HG02588 (cell line): ENCODE data around the gene SSUH2.
"Not testable (repeated sequence)": the region's sequence is repeated elsewhere in the genome, so short reads cannot be mapped to it uniquely, and the experiment has no call there.

Source experiments
- ATAC-seq: cut with Tn5 transposase; IDR thresholded peaks from one replicate; pipeline ENCODE4 v1.9.1; 2021; ENCODE audit warnings: mild to moderate bottlenecking, moderate library complexity; ENCODE audit not compliant: unreplicated experiment

SSUH2 gene

DNA sequence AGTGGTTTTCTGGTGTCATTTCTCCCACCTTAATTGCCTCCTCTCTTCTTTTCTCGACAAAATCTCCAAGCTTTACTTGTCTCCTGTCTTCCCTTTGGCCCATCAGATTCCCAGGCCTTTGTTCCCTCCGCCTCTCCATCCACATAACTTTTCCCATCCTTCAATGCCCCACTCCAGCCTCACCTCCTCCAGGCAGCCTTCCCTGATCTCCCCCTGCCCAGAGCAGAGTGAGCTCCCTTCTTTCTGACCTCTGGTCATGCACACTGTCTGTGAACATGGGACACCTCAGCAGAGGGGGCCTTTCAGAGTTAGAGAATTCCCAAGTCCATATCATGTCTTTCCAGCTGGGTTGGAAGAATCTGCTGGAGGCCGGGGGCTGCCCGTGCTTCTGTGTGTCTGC, 14.6 kb upstream of the SSUH2 start:
- no peak for ATAC-seq

DNA sequence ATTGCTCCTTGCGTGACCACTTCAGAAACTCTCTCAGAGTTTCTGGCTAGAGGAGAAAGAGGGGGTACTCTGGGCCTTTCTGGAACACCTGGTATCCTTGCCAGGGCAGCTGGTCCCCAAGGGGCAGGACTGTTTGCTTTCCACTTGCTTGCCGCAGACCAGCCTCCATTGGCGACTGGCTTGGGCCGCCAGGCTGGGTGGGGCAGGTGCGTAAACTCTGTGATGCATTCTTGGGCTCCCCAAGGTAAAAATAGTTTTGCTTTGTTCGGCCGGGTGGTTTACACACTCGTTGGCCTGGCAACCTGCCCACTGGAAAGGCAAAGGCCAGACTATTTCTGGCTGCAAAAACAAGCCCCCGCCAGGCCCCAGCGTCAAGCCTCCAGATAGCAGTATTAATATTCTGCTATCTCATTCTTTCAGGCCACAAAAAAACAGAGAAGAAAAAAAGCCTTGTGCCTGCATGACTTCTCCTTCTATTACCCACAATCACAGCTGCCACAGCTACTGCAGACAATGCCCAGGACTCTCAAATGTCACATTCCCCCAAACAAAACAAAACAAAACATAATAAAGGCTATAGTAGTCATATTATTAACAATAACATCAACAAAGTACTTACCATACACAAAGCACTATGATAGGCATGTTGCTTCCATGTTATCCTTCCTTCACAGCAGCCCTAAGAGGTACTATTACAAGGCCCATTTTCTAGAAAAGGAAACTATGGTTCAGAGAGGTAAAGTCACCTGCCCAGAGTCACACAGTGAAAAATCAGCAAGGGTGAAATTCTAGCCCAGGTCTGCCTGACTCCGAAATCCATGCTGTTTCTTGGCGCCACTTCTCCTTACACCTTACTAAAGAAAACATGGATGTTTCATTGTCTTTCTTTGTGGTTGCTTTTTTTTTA, 14.0 kb upstream of the SSUH2 start:
- peak; percentile 82 for ATAC-seq

DNA sequence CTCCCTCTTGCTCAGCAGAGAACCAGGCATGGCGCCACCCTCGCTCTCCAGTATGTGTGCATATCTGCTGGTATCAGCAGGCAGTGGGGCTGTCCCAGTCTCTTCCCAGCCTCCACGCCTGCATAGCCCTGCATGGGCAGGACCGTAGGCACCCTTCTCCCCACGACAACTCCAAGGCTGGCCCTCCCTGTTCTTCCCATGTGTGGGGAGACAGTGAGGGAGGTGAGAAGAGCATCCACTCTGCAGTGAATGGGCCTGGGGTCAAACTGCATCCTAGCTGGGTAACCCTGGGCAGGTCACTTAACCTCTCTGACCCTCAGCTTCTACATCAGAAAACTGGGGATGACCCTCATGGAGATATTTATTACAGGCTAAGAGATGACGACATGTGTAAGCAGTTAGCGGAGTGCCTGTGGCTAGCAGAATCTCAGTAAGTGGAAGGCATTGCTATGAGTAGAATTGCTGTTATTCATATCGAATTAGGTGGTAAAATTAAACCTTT, 13.3 kb upstream of the SSUH2 start:
- ATAC-seq: peak; percentile 37

DNA sequence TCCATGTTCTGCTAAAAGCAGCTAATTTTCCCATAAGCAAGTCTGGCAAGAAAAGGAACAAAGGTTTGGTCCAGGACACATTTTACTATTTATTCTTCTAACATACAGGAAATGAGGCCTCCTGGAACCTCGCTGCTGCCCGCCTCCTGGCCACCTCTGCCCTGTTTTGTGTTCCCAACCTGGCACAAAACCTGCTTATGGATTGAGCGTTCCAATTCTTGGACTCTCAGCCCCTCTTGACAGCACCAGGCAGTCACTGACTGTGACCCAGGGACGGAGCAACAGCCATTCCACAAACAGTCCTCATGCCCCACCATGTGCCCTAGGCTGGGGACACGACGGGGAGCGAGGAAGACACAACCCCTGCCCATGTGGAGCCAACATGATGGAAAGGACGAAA, 11.6 kb upstream of the SSUH2 start:
- ATAC-seq: no peak

DNA sequence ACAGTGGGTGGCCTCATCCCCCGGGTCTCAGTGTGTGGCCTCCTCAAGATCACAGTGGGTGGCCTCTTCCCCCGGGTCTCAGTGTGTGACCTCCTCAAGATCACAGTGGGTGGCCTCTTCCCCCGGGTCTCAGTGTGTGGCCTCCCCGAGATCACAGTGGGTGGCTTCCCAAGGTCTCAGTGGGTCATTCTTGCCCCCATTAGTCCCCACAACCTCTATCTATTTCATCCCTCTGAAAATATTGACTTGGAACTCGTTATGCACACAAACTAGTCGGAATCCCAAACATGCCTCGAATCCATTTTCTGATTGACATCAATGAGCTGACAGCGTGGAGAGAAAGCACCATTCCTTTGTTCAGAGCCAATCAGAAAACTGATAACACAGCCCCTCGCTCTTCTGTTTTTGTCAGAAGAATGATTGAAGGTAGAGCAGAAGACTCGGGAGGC, 10.8 kb upstream of the SSUH2 start:
- no peak for ATAC-seq

DNA sequence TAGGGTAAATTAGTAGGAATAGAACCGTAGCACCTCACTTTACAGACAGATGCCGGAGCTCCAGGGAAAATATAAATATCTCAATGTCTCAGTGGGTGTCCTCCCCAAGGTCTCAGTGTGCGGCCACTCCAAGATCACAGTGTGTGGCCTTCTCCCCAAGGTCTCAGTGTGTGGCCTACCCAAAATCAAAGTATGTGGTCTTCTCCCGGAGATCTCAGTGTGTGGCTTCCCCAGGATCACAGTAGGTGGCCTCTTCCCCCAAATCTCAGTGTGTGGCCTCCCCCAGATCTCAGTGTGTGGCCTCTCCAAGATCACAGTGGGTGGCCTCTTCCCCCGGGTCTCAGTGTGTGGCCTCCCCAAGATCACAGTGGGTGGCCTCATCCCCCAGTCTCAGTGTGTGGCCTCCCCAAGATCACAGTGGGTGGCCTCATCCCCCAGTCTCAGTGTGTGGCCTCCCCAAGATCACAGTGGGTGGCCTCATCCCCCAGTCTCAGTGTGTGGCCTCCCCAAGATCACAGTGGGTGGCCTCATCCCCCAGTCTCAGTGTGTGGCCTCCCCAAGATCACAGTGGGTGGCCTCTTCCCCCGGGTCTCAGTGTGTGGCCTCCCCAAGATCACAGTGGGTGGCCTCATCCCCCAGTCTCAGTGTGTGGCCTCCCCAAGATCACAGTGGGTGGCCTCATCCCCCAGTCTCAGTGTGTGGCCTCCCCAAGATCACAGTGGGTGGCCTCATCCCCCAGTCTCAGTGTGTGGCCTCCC, 10.2 kb upstream of the SSUH2 start:
- not testable (repeated sequence) for ATAC-seq

DNA sequence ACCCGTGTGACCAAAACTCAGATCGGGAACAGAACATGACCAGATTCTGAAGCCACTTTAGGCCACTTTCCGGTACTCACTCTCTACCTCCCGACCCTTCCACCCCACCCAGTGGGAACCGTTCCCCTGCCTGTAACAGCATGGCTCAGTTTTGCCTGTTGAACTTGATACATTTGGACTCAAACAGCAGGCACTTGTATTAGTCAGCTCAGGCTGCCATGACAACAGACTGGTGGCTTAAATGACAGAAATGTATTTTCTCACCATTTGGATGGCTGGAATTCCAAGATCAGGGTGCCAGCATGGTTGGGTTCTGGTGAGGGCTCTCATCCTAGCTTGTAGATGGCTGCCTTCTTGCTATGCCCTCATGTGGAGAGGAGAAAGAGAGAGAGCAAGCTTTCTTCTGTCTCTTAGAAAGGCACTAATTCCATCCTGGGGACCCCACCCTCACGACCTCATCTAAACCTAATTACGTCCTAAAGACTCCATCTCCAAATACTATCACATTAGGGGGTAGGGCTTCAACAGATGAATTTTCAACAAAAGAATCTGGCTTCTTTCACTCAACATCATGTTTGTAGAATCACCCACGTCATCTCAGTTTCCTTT, 9.3 kb upstream of the SSUH2 start:
- ATAC-seq: no peak

DNA sequence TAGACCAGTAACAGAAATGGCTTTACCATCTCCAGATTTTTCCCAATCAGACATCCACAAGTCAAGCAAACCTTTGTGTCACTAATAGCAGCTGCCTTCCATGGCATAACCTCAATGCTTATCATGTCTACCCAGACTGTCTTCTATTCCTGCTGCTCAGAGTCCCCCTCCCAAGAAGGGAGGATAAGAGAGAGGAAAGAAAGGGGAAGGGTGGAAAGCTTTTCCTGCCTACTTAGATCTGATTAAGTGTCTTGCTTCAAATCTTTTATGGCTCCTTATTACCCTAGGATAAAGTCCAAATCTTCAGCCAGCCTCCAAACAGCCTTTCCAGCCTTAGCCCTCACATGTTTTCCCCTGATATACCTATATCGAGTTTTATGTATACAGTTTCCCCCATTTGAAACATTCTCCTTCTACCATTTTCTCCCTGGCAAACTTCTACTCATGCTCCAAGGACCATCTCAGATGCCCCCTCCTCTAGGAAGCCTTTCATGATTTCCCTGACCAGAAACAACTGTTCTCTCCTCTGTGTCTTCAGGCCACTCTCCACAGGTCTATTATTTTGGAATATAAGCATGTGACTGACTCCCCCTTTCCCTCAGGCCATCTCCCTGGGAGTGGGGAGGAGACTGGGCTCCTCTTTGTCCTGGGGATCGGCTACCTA, 7.9 kb upstream of the SSUH2 start:
- no peak for ATAC-seq

DNA sequence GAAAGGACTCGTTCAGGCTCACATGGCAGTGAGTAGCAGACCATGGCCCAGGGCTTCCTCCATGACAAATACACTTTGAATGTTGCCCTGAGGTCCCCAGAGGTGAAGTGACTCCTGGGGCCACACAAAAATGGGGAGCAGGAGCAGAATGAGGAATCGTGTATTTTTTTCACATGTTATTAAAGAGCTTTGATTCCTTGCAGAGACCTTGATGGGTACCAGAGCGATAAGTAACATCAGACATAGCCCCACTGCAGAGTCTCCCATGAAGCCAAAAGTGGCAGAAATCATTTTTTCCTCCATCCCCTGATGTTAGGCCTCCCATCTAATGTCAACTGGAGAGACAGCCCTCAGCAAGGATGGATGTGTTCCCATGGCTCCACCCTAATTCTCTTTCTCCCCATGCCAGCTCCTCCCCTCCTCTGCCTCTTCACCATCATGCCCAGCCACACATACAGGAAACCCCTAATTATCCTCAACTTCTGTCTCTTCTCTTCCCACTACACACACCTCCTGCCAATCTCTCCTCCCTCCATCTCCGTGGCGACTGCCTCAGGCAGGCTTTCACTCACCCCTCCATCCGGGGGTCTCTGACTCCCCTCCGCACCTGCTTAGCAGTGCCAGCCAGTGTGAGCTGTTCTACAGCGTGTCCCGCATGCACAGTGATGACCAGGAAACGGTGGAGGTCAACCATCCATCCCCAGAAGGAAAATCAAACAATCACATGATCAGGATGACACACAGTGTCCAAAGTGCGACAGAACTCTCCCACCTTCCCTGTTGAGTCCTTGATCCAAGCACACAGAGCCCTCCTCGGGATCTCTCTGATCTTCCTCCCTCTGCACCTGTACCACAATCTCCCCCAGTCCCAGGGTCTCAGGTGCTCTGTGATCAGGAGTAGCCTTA, 7.1 kb upstream of the SSUH2 start:
- no peak for ATAC-seq

DNA sequence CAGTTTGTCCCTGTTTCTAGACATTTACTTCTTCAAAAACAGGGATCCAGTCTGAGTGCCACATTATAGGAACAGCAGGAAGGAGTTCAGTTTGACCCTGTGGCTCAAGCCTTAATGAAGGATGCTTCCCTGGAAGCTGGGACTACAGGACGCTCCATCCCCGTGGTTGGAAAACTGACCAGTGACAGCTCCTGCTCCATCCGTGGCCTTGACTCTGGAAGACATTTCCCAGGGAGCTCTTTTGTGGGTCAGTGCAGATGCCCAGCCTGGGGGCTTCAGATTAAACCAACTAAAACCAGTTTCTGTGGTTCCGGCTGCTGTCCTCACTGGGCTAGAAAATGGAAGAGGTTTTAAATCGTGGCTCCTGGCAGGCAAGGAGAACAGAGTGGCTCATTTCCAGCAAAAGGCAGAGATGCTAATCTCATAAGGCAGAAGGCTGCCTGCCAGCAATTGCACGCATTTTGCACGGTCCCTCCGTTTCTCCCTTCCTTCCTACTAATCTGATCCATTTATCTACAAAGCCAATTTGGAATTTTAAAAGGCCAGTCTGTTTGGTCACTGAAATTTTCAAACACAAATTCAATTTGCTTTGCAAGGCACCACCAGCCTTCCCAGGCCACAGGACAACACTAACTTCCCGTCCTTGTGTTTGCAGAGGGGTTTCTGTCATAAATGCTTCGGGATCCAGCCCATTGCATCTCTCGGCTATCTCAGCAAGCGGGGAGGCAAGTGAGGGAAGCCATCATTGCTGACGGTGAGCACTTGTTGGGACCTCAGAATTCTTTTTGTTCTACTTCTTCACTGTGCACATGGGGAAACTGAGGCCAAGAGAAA, 6.2 kb upstream of the SSUH2 start:
- no peak for ATAC-seq

DNA sequence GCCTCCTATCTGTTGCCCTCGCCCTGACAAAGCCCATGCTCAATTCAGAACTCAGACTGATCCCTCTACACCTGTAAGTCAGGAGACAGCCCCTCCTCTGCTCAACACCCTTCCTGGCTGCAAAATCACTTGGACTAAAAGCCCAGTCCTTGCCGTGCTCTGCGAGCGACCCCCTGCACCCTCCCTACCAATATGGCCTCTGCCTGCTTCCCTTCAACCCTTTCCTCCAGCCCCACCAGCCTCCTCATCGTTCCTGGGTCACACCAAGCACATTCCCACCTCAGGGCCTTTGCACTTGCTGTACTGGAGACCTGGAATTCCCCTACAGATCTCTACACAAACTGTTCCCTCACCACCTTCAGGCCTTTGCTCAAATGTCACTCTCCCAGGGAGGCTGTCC, 5.2 kb upstream of the SSUH2 start:
- ATAC-seq: no peak

DNA sequence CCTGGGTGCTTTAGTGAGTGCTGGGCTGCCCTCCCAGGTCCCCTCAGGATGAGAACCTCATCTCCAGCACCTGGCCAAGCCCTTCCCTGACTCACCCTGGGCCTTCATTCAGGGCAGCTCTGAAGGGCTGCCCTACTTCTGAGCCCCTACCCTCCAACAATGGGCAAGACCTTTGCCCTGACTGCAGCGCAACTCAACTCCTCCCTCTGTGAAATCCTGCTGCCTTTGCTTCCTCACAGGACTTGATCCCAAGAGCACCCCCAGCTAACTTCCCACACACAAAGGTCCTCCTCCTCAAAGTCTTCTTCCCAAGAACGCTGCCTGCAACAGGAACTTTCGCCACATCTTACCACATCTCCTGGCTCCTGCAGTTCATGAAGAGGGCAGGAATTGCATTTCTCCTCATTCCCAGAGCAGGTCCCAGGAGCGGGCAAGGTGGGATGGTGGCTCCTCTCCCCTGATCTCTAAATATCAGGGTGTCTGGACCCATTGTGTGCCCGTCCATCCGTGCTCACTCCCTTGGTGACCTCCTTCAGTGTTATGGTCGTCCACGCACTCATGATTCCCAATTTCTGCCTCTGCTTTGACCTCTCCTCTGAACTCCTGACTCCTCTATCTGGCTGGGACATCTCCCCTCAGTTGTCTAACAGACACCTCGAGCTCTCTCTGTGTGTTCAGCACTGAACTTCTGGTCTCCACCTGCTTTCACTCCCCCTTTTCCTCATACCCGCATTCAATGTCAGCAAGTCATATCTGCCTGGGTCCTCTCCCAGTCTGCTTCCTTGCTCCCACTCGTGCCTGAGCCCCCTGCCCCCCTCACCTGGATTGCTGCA, 4.5 kb upstream of the SSUH2 start:
- no peak for ATAC-seq

DNA sequence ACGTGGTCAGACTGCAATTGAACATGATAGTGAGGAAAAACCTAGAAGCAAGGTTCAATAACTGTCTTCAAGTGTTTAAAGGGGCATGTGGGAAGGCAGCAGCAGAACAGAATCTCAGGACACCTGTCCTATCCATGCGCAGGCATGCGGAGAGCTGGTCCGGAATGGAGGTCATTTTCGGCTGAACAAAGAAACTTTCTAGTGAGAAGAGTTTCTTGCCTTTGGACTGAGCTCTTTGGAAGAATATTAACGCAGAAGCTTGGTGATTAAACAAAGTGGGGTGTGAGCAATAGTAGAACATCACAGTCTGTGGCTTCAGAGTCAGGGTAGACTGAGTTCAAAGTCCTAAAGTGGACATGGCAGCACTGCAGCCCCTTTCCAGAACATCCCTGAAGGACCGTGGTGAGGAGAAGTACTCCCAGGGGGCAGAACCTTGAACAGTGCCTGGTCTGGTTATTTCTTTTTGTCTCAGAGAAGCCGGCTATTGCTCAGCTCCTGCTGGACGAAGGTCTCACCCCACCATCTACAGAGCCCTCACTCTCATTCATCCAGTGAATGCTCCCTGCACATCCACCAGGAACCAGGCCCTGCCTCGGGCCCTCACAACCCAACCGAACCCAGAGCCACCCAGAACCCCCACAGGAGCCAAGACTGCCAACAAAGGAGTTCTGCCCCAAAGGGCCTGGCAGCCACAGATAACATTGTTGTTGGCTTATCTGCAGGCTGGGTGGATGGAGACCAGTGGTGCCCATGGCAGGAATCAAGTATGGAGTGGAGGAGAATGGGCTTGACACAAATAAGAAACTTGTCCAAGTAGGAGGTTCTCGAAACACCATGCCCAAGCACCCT, 2.8 kb upstream of the SSUH2 start:
- no peak for ATAC-seq

DNA sequence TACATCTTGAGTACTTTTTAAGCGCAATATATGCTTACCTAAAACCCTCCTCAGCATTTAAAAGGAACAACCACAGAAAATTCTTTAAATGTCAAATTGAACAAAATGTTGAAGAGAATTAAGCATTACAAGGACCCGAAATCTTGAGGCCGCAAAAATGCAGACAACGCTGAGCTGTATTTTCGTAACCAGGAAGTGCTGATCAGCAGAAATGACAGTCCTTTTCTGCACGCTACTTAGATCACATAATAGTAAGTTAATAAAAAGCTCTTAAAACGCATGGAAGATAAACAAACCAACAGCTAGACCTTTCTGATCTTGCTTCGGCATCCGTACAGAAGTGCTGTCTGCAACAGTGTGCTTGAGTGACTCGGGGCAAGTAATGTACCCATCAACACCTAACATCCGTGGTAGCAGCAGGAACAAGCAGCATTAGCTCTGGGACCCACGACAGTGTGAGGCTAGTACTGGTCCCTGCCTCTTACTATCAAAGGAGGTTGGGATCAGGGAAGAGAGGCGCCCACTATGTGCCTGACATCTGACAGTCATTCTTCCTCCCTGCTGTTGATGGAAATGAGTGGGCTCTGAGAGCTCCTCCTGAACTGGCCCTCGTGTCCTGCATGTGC, 1.8 kb upstream of the SSUH2 start:
- no peak for ATAC-seq

DNA sequence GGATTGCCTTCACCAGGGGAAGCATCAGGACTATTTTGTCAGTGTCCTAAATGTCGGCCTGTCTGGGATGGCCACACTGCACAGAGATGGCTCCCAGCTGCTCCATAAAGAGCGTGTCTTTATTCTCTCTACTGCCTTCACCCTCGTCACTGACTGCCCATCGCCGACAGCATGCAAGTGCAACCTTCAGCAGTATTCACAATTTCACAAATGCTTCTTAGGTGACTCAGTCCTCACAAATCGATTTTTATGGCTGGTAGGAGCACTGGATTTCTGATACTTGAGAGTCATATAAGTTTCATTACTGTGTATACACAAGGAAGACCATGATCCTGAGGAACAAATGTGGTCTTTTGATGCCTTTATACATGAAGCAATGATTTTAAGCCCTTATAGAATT, 1.1 kb upstream of the SSUH2 start:
- ATAC-seq: no peak

DNA sequence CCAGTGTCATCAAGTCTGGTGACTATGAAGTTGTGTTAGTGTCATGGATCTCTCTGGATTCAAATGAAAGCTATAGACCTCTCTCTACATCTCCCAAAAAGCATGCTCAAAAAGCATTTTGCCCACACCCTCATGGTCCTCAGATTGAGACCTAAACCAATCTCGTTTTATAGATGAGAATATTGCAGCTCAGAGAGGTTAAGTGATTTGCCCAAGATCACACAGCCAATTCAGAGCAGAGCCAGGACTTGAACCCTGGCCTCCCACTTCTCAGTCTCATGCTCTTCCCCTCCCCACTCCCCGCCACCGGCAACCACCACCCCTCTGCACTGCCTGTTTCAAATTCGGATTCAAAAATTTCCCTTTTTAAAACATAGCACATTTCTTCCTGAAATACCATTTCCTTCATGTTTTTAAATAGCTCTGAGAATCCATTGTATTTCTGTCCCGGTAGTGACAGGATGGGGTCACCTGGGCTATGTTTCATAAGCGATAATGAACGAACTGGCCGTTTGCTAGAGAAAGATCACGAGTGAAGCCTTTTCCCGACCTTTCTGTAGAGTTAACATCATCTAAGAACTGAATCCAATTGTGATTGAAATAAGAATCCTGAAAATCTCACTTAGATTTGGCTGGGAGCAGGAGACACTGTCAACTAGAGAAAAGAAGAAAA, 769 bp downstream of the SSUH2 start:
- no peak for ATAC-seq
